IMR-90 (cell line): Measurements from ENCODE around the gene UNK. TPM values are rescaled to one million over a fixed set of nuclear protein-coding genes. Genes with fewer than 3 reads are reported as not detected.

Experiments used
- ATAC-seq: fragments of 200-7000 bp; cut with Tn5 transposase; 2 replicates; pipeline ENCODE4 v1.9.1; 2020; ENCODE audit warnings: low read depth, mild to moderate bottlenecking, moderate library complexity
- BruUV-seq: library from RNA; stranded (reverse); fragments of 400-500 nt; replicated peaks from 2 replicates; lab custom pipeline; 2021; lab: Mats Ljungman, UMichigan
- CTCF ChIA-PET: fragments of 300-600 bp; formaldehyde crosslinking; extraction: SDS; loops from one replicate; lab custom pipeline; 2021; ENCODE audit warnings: antibody characterized with exemption; lab: Yijun Ruan, JAX
- POLR2A ChIA-PET: fragments of 300-600 bp; sonication (Branson Sonifier 250); formaldehyde crosslinking; loops from one replicate; lab custom pipeline; 2022; ENCODE audit warnings: antibody characterized with exemption; ENCODE audit not compliant: unreplicated experiment; lab: Charles Lee
- DNase-seq: peaks from one replicate; pipeline ENCODE4 v3.0.0; 2013
- H2AFZ ChIP-seq: replicated peaks from 2 replicates; pipeline ENCODE3; 2013; ENCODE audit warnings: low read length, mild to moderate bottlenecking; ENCODE audit not compliant: poor library complexity
- H2AK5ac ChIP-seq: 2 replicates; pipeline ENCODE4 v1.6.1; 2013; ENCODE audit warnings: low read depth, low read length, inconsistent platforms
- H2AK9ac ChIP-seq: replicated peaks from 2 replicates; pipeline ENCODE3; 2013; ENCODE audit warnings: mild to moderate bottlenecking, low read depth, low read length, moderate library complexity; ENCODE audit not compliant: poor library complexity
- H2BK120ac ChIP-seq: 2 replicates; pipeline ENCODE4 v1.6.1; 2013; ENCODE audit warnings: low read depth, low read length, inconsistent platforms
- H2BK15ac ChIP-seq: 3 replicates; pipeline ENCODE4 v1.6.1; 2013; ENCODE audit warnings: low read depth, low read length, inconsistent platforms
- H2BK20ac ChIP-seq: 2 replicates; pipeline ENCODE4 v1.6.1; 2013; ENCODE audit warnings: low read depth, mild to moderate bottlenecking, inconsistent platforms, low read length, moderate library complexity
- H2BK5ac ChIP-seq: 2 replicates; pipeline ENCODE4 v1.6.1; 2013; ENCODE audit warnings: mild to moderate bottlenecking, low read depth, low read length, inconsistent platforms; ENCODE audit not compliant: poor library complexity, severe bottlenecking
- H3K14ac ChIP-seq: replicated peaks from 2 replicates; pipeline ENCODE4 v1.6.1; 2013; ENCODE audit warnings: low read depth, low read length, inconsistent platforms
- H3K18ac ChIP-seq: 2 replicates; pipeline ENCODE4 v1.6.1; 2013; ENCODE audit warnings: low read depth, low read length, control low read depth
- H3K23ac ChIP-seq: 2 replicates; pipeline ENCODE4 v1.6.1; 2013; ENCODE audit warnings: low read depth, low read length, inconsistent platforms
- H3K27ac ChIP-seq: 2 replicates; pipeline ENCODE4 v1.5.1; 2013; ENCODE audit warnings: mild to moderate bottlenecking, control low read depth, low read length; ENCODE audit not compliant: insufficient read depth
- H3K27me3 ChIP-seq: 2 replicates; pipeline ENCODE4 v1.6.1; 2013; ENCODE audit warnings: low read length; ENCODE audit not compliant: control insufficient read depth, insufficient read depth
- H3K36me3 ChIP-seq: 2 replicates; pipeline ENCODE4 v1.6.1; 2013; ENCODE audit warnings: low read length, mixed read lengths; ENCODE audit not compliant: control insufficient read depth, insufficient read depth
- H3K4ac ChIP-seq: 2 replicates; pipeline ENCODE4 v1.6.1; 2013; ENCODE audit warnings: low read depth, low read length, inconsistent platforms
- H3K4me1 ChIP-seq: 2 replicates; pipeline ENCODE4 v1.6.1; 2013; ENCODE audit warnings: low read length, mixed read lengths; ENCODE audit not compliant: control insufficient read depth, insufficient read depth
- H3K4me2 ChIP-seq: 2 replicates; pipeline ENCODE4 v1.6.1; 2013; ENCODE audit warnings: low read depth, mild to moderate bottlenecking, control low read depth, low read length, moderate library complexity
- H3K4me3 ChIP-seq: 2 replicates; pipeline ENCODE4 v1.5.1; 2013; ENCODE audit warnings: low read depth, mild to moderate bottlenecking, control low read depth, low read length, moderate library complexity; ENCODE audit not compliant: insufficient read depth
- H3K56ac ChIP-seq: 2 replicates; pipeline ENCODE4 v1.6.1; 2013; ENCODE audit warnings: low read length, inconsistent platforms; ENCODE audit not compliant: insufficient read depth; ENCODE audit errors: extremely low read depth
- H3K79me1 ChIP-seq, 2 experiments: 2 replicates each; pipeline ENCODE4 v1.6.1; 2013; ENCODE audit warnings: low read length in 2 of 2, inconsistent platforms in 1 of 2, low read depth in 1 of 2
- H3K9ac ChIP-seq: 2 replicates; pipeline ENCODE4 v1.6.1; 2013; ENCODE audit warnings: low read depth, low read length, control low read depth
- H3K9me1 ChIP-seq: 2 replicates; pipeline ENCODE4 v1.6.1; 2013; ENCODE audit warnings: low read length, inconsistent platforms; ENCODE audit not compliant: insufficient read depth
- H3K9me3 ChIP-seq: 2 replicates; pipeline ENCODE4 v1.6.1; 2013; ENCODE audit warnings: low read length; ENCODE audit not compliant: control insufficient read depth, insufficient read depth
- H4K20me1 ChIP-seq: 2 replicates; pipeline ENCODE4 v1.6.1; 2013; ENCODE audit warnings: low read length, inconsistent platforms; ENCODE audit not compliant: insufficient read depth
- H4K5ac ChIP-seq: 2 replicates; pipeline ENCODE4 v1.6.1; 2013; ENCODE audit warnings: mild to moderate bottlenecking, low read depth, low read length, control low read depth
- H4K8ac ChIP-seq, 2 experiments: 2 replicates each; pipeline ENCODE4 v1.6.1; 2013; ENCODE audit warnings: low read depth in 2 of 2, low read length in 2 of 2, control low read depth in 1 of 2, inconsistent platforms in 1 of 2
- H4K91ac ChIP-seq: 2 replicates; pipeline ENCODE4 v1.6.1; 2013; ENCODE audit warnings: low read depth, low read length, inconsistent platforms; ENCODE audit not compliant: insufficient read depth
- BHLHE40 ChIP-seq: fragments of 150-350 bp; IDR thresholded peaks from 2 replicates; pipeline ENCODE4 v1.6.1; 2016; ENCODE audit warnings: mild to moderate bottlenecking, low read depth, low read length
- MXI1 ChIP-seq: IDR thresholded peaks from 2 replicates; pipeline ENCODE4 v1.6.1; 2012; ENCODE audit warnings: low read depth, mild to moderate bottlenecking, low read length, moderate library complexity, borderline replicate concordance
- NFE2L2 ChIP-seq: fragments of 150-350 bp; IDR thresholded peaks from 2 replicates; pipeline ENCODE4 v1.6.1; 2016; ENCODE audit warnings: low read depth, mild to moderate bottlenecking, low read length
- RAD21 ChIP-seq: IDR thresholded peaks from 2 replicates; pipeline ENCODE4 v1.6.1; 2012; ENCODE audit warnings: low read length, improper control_type of control experiment
- RCOR1 ChIP-seq: IDR thresholded peaks from 2 replicates; pipeline ENCODE4 v1.6.1; 2012; ENCODE audit warnings: mild to moderate bottlenecking, low read length, improper control_type of control experiment; ENCODE audit not compliant: insufficient replicate concordance
- RFX5 ChIP-seq: IDR thresholded peaks from 2 replicates; pipeline ENCODE4 v1.8.0; 2012; ENCODE audit warnings: low read depth, mild to moderate bottlenecking, low read length, moderate library complexity
- WGBS, 2 experiments: methylation state at CpG; one replicate each; pipeline versions ENCODE4 v1.1.5 to v1.1.7; 2013; ENCODE audit warnings: missing lambda C conversion rate in 2 of 2; ENCODE audit not compliant: insufficient read length in 1 of 2; ENCODE audit errors: extremely low coverage in 2 of 2; 5-methylcytosine and 5-hydroxymethylcytosine counted together
- dilution Hi-C: fragments of 300-500 bp; cut with HindIII; formaldehyde crosslinking; loops from one replicate; pipeline ENCODE4 v1.14.3; 2018; ENCODE audit warnings: low sequenced_read_pairs; ENCODE audit not compliant: unreplicated experiment
- in situ Hi-C: fragments of 300-500 bp; cut with MboI; formaldehyde crosslinking; loops from 3 replicates; pipeline ENCODE4 v1.14.3; 2019; ENCODE audit warnings: low sequenced_read_pairs, inconsistent platforms, mixed read lengths
- intact Hi-C: fragments of 100-400 bp; cut with micrococcal nuclease; formaldehyde crosslinking; loops from 2 replicates; pipeline ENCODE4 v1.10.0; 2022
- polyA plus RNA-seq, 3 experiments: library from polyadenylated mRNA; depleted of rRNA; stranded (reverse); fragments of >200 nt; gene quantifications; 2 replicates each; pipeline ENCODE4 v1.2.3, GENCODE V29; 2012; ENCODE audit warnings: low replicate concordance in 1 of 3
- total RNA-seq: library from RNA; depleted of rRNA; stranded (reverse); fragments of >200 nt; gene quantifications from 2 replicates; pipeline ENCODE4 v1.2.3, GENCODE V29; 2012
- TF ChIP-seq, protein P1 (sequence below): conservative IDR thresholded peaks from 2 replicates; pipeline ENCODE4 v1.5.1; 2012; ENCODE audit warnings: mild to moderate bottlenecking, low read depth, low read length, improper control_type of control experiment

The UNK gene
- total and polyA plus RNA-seq, 2 of the 4 experiments (the other 2 are of a cell fraction) = 15.4 to 17.3 TPM

DNA sequence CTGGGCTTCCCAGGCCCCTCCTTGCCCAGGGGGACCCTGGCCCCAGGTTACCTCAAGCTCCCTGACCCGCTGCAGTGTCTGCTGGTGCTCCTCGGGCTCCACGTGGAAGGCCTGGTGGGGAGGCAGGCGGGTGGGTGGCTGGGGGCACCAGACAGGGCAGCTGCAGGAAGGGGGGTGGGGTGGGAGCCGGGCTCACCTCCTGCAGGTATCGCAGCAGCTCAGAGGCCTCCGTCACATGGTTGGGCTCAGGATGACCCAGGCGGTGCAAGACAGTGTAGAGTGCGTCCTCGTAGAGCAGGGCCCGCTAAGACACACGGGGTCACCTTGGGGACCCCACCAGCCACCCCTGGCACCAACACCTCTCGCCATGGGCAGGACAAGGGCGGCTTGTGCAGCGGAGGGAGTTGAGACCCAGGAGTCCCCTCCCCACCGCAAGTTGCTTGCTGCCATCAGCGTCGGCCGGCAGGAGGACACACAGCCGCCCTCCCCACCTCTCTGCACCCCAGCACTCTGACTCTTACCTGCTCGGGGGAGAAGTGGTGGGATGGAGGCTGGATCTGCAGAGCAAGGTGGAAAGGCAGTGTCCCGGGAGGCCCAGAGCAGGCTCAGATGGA, 58.5 kb downstream of the UNK start:
- POLR2A ChIA-PET = no interaction called here
- Histone ChIP-seq H2BK20ac (no peak overlapping the region), H3K23ac (no peak overlapping the region), H2AK9ac (no peak overlapping the region), H2AK5ac (no peak overlapping the region; the same call in 1 of the 2 replicates), H3K4me2 (no peak overlapping the region), H3K56ac (no peak overlapping the region), H3K9me1 (0 out of 2 replicates have a peak, but pooled peaks cover 4% of the 10 kb centered on the region), H2BK120ac (no peak overlapping the region), H3K9me3 (no peaks in the 10 kb centered on the region), H2AFZ (no peak overlapping the region), H3K27ac (no peak overlapping the region), H2BK5ac (no peak overlapping the region), H3K4ac (no peak overlapping the region), H3K4me3 (no peak overlapping the region), H2BK15ac (no peak overlapping the region), H4K5ac (no peak overlapping the region), H3K18ac (no peak overlapping the region), H3K36me3 (peaks cover 22% of the 10 kb centered on the region; the same call in 1 of the 2 replicates), H3K9ac (no peak overlapping the region), H4K91ac (no peak overlapping the region), H4K8ac (no peak overlapping the region), H3K14ac (no peak overlapping the region), H4K20me1 (no peaks in the 10 kb centered on the region; the same call in 1 of the 2 replicates), H3K4me1 (peaks cover 6% of the 10 kb centered on the region), H3K79me1 (0 out of 4 replicates have a peak, but pooled peaks cover 0 to 2% of the 10 kb centered on the region in 2 experiments), H3K27me3 (no peaks in the 10 kb centered on the region)
- intact Hi-C loops (no loop called here), dilution Hi-C loops (no loop called here), in situ Hi-C loops (no loop called here)
- ATAC-seq (no peak), DNase-seq (no peak)
- CTCF ChIA-PET = interaction anchor here (1.0 kb wide), 1 partner anchor 13 kb away, joined by 3 read pairs; no protein-coding TSS in a partner anchor
- BruUV-seq = no TSS peak
- no CpG with 5 or more reads among the region's 22 CpGs for WGBS, 2 experiments
- TF ChIP-seq RAD21 = no peak
- no peak for TF ChIP-seq RCOR1
- no peak for TF ChIP-seq NFE2L2
- no peak for TF ChIP-seq RFX5
- TF ChIP-seq, protein P1, sequence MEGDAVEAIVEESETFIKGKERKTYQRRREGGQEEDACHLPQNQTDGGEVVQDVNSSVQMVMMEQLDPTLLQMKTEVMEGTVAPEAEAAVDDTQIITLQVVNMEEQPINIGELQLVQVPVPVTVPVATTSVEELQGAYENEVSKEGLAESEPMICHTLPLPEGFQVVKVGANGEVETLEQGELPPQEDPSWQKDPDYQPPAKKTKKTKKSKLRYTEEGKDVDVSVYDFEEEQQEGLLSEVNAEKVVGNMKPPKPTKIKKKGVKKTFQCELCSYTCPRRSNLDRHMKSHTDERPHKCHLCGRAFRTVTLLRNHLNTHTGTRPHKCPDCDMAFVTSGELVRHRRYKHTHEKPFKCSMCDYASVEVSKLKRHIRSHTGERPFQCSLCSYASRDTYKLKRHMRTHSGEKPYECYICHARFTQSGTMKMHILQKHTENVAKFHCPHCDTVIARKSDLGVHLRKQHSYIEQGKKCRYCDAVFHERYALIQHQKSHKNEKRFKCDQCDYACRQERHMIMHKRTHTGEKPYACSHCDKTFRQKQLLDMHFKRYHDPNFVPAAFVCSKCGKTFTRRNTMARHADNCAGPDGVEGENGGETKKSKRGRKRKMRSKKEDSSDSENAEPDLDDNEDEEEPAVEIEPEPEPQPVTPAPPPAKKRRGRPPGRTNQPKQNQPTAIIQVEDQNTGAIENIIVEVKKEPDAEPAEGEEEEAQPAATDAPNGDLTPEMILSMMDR = no peak
- no peak for TF ChIP-seq BHLHE40
- TF ChIP-seq MXI1 = no peak
